LNCaP clone FGC (cell line): ENCODE data around the gene PGAP3.

Experiments used
- DNase-seq: peaks from one replicate; pipeline ENCODE4 v3.0.0-alpha.2; 2011; ENCODE audit warnings: low read depth
- H3K4me3 ChIP-seq: 2 replicates; pipeline ENCODE4 v1.5.1; 2011; ENCODE audit warnings: mild to moderate bottlenecking, low read depth, low read length, control low read depth
- CTCF ChIP-seq: IDR thresholded peaks from 2 replicates; pipeline ENCODE4 v1.5.1; 2012; ENCODE audit warnings: mild to moderate bottlenecking; ENCODE audit not compliant: control insufficient read depth, insufficient read depth; ENCODE audit errors: extremely low read depth

The PGAP3 gene

GRCh38 chr17:39667945-39668924 lies 19.6 kb downstream of the PGAP3 start, which contains the start of gene PNMT:
PNMT (plus strand) TSS chr17:39668453; CDS start chr17:39668476, 23 bp downstream.
- peak; percentile 55 for TF ChIP-seq CTCF
- H3K4me3 ChIP-seq, result no peak within 1 kb of the TSS
- no peak for DNase-seq

- H3K4me3 ChIP-seq, result no peak overlapping the region
- no peak for DNase-seq
- TF ChIP-seq CTCF, result no peak
Observed at GRCh38 chr17:39667262-39667944, 20.5 kb downstream of the PGAP3 start.

- TF ChIP-seq CTCF, result no peak
- no peak for DNase-seq
- H3K4me3 ChIP-seq, result no peak overlapping the region
Observed at GRCh38 chr17:39666601-39667261, 21.1 kb downstream of the PGAP3 start.

- no peak overlapping the region for H3K4me3 ChIP-seq
- no peak for DNase-seq
- TF ChIP-seq CTCF, result no peak
Observed at GRCh38 chr17:39666231-39666600, 21.6 kb downstream of the PGAP3 start.

GRCh38 chr17:39665642-39666224 lies 22.1 kb downstream of the PGAP3 start:
- no peak for TF ChIP-seq CTCF
- no peak for DNase-seq
- no peak overlapping the region for H3K4me3 ChIP-seq

- no peak within 1 kb of the TSS for H3K4me3 ChIP-seq
- no peak for DNase-seq
- TF ChIP-seq CTCF, result no peak
Observed at GRCh38 chr17:39664581-39665561, 23.0 kb downstream of the PGAP3 start, which contains the start of gene TCAP. TCAP (plus strand) TSS chr17:39665349; CDS start chr17:39665360, 11 bp downstream.
